Hippocampal formation (tissue), 2 donors: Measurements from ENCODE around the gene SLC25A36.

Source experiments
- DNase-seq, 2 donors: peaks; one replicate each; lab custom pipeline; 2025; lab: John Stamatoyannopoulos, UW

Gene SLC25A36

DNA sequence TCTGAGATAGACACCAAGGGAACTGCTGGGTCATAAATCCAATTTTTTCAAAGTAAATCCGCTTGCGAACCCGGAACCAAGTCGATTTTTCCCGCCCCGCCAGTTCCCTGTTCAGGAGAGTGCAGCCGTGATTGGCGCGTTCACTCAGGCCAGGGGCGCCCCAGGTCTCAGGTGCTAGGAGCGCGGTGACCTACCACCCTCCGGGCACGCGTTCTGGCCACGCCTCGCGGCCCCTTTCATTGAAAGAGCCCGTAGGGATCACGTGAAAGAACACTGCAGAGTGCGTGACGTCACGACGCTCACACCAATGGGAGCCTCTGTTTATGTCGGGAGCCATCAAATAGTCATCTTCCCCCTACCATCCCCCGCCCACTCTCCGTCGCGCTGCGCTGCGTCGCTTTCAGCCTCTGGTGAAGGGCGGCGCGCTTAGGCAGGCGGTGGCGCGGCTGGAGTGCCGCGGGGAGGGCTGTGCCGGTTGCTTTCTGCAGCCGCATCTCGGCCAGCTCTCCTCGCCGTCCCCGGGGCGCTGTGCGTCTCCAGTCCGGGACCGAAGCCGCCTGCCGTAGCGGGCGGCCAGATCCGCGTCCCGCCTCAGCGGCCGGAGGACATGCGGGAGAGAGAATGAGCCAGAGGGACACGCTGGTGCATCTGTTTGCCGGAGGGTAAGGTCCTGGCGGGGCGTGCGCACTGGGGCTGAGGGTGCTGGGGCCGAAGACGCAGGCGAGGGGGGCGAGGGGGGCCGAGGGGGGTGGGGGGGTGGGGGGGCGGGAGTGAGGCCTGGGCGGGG is at the start of gene SLC25A36:
Gene SLC25A36, plus strand, starts transcription at position 403 of the 787 bp plus-strand sequence. Its CDS starts 219 bp downstream, at position 622.
- DNase-seq: peak; percentile 91 to 96

DNA sequence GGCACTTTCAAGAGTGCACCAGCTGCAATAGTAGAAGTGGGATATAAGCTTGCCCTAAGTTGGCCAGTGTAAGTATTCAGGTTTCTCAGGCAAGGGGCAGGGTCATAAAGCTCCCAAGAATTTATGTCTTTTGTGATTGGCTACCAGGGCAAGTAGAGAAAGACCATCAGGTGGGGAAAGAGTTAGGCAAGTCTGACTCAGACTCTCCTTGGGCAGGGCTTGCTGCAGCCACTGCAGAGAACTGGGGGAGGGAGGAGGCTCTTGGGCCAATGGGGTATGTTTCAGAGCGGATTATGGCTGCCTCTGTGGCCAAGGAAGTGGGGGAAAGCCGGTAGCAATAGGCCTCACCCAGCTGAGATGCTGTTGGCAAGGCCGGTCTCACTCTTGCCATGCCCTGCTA is 44.6 kb upstream of the SLC25A36 start:
- DNase-seq: no peak

DNA sequence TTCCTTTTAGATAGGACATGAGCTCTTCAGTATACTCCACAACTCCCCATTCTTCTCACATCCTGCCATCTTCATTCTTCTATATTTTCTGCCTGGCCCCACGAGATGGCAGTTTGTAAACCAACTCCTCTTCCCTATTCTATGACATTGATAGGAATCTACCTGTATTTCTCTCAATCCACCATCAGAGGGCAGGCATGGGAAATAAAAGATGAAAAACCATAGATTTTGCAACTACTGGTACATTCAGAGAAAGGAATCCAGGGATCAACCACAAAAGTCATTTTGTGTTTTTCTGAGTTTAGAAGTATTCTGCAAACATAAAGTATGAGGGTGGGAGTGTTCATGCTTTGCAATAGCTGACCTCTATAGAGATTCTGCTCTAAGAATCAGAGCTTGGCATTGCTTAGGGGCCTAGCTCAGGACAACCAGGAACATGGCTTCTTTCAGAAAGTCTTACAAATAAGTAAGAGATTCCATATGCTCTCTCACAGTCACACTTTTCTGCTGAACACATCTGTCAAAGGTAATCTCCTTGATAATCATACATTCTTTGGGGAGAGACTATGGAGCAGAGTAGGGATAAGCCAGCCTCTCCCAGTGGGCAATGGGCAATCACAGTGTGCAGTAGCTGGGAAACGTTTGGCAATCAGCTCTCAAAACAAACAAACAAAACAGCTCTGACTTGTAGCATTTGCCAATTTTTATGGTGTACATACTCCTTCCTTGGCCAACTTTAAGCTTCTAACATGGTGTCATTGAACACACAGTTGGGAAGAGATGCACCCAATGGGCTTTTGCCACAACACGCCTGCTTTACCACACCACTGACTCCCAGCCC is 43.1 kb upstream of the SLC25A36 start:
- DNase-seq: peak in 1 of 2 donors; percentile 57

- no peak for DNase-seq
Measured at GRCh38 chr3:140899363-140899762, 42.3 kb upstream of the SLC25A36 start.

GRCh38 chr3:140902791-140903190 is 38.8 kb upstream of the SLC25A36 start:
- DNase-seq: no peak

- DNase-seq: no peak
Measured at GRCh38 chr3:140903196-140903595, 38.4 kb upstream of the SLC25A36 start.

GRCh38 chr3:140904521-140904920 is 37.1 kb upstream of the SLC25A36 start:
- no peak for DNase-seq

- no peak for DNase-seq
Measured at GRCh38 chr3:140905559-140905958, 36.1 kb upstream of the SLC25A36 start.

DNA sequence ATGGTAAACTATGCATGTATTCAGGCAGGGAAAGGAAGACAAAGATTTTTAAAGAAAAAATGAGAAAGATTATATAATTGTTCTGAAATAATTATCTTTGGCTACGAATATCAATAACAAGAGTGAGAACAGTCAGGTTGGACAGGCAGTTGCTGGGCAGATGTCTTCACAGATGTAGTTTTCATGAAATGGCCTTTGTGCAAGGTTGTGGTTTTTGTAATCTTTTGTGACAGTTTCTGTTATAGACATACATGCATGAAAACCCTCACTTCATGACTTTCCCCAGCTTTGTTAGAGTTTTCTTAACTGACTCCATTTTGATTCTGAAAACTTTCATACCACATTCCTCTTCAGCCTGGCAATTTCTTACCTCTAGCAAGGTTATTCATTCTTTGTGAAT is 34.9 kb upstream of the SLC25A36 start:
- no peak for DNase-seq

DNA sequence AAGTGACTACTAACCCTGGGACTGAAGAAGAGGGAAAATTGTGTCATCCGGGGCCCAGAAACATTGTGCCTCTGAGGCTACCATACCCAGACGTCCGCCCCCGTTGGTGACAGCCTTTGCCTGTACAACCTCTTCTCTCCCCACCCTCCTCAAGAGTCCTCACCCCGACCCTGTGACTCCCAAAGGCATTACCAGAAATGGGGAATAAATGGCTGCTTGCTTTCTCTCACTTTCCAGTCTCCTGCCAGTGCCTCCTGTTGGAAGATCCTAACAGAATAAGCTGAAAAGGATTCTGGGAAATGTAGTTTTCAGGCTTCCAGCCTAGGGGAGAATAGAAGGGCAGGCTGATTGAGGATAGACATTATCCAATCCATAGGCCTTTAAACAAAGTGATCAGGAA is 30.8 kb upstream of the SLC25A36 start:
- peak in 1 of 2 donors; percentile 2 for DNase-seq

- DNase-seq: no peak
Measured at GRCh38 chr3:140911822-140912221, 29.8 kb upstream of the SLC25A36 start.

- DNase-seq: no peak
Measured at GRCh38 chr3:140913728-140914127, 27.9 kb upstream of the SLC25A36 start.

- DNase-seq: no peak
Measured at GRCh38 chr3:140914384-140914945, 27.2 kb upstream of the SLC25A36 start.

DNA sequence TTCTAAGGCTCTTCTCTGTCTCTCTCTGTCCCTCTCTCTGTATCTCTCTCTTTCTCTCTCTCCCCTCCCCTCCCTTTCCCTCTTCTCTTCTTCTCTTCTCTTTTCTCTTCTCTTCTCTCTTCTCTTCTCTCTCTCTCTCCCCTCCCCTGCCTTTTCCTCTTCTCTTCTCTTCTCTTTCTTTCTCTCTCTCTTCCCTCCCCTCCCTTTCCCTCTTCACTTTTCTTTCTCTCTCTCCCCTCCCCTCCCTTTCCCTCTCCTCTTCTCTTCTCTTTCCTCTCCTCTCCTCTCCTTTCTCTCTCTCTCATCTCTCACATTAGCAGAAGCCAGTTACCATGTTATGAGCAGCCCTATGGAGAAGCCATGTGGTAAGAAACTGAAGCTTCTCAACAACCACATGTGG is 25.0 kb upstream of the SLC25A36 start:
- no peak for DNase-seq

DNA sequence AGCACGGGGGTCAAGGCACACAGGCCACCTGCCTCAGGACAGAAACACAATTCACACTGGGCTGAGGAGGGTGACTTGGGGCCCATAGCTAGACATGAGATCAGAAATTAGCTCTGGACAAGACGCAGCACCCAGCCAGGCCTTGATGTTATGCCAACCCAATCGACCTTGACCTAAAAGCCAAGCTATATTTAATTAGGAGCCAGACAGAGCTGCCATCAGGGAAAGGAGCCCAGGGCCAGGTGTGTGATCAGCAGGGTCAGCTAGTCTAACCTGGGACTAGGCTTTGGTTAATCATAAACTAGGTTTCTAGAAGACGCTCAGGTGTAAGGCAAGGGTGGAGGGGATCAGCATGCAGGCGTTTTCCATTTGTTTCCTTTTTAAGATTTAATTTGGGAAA is 23.9 kb upstream of the SLC25A36 start:
- no peak for DNase-seq

DNA sequence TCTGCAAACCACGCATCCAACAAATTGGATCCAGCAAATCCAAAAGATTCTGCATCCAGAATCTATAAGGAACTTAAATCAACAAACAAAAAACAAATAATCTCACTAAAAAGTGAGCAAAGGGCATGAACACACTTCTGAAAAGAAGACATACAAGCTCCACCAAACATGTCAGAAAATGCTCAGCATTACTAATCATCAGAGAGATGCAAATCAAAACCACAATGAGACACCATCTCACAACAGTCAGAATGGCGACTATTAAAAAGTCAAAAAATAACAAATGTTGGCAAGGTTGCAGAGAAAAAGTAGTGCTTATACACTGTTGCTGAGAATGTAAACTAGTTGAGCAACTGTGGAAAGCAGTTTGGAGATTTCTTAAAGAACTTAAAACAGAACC is 21.6 kb upstream of the SLC25A36 start:
- no peak for DNase-seq

DNA sequence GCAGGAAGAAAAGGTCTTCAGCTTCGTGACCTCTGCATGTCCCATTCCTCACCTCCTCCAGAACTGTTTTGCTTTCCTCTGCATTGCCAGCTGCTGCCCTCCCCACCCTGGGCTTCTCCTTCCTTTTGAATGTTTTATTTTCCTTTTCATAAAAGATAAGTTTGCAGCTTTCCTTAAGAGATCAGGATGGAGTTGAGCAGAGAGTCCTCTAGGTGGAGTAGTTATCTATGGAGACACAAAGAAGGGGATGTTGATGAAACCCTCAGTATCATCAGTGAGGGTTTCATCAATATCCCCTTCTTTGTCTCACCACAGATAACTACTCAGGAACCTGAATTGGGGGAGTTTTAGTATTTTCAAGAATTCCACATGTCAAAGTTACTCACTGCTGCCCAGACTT is 19.0 kb upstream of the SLC25A36 start:
- no peak for DNase-seq

- no peak for DNase-seq
Measured at GRCh38 chr3:140924097-140924873, 17.4 kb upstream of the SLC25A36 start.

- no peak for DNase-seq
Measured at GRCh38 chr3:140927279-140928069, 14.2 kb upstream of the SLC25A36 start.

GRCh38 chr3:140929446-140929845 is 12.2 kb upstream of the SLC25A36 start:
- no peak for DNase-seq

DNA sequence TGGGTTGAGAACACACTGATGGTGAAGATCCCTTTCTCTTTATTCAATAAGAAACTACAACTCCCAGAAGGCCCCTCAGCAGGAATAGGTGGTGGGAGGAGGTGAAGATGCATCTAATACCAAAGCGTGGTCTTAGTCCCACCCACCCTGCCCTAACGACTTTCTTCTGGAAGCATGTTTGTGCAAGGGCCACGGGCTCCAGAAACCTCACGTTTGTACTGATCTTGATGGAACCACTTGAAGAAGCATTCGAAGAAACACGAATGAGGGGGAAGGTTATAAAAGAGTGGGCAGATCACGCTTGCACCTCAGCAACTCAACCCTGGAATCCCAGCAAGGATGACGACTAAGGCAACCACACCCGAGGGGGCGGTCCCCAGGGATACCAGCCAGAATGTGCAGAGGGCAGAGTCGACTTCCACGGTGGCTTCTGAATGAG is 10.6 kb upstream of the SLC25A36 start:
- DNase-seq: no peak
